ENCODE measurements around the gene SEMA6B. TPM values are rescaled to one million over a fixed set of nuclear protein-coding genes. Genes with fewer than 3 reads are reported as not detected.

SEMA6B gene
- total RNA-seq, 1 experiment from 2014 or later, result 38.4 TPM

- H3K79me2 ChIP-seq (ENCODE audit: insufficient read depth, low read length), result no peaks in the 10 kb centered on the region
- Mint-ChIP-seq H3K9me3 (no peaks in the 10 kb centered on the region; a peak in 2 of 5 replicates), H3K27ac (peak overlapping the region in 1 of 3 experiments; percentile 12; a peak in 2 of 7 replicates), H3K4me3 (peak overlapping the region in 1 of 2 experiments; percentile 20; a peak in 1 of 5 replicates), H3K27me3 (ENCODE audit: low read depth) (peaks cover 61% of the 10 kb centered on the region), H3K36me3 (ENCODE audit: insufficient read depth in 1 of 3, low read depth in 3 of 3) (no peaks in the 10 kb centered on the region), H3K4me1 (peaks cover 5 to 45% of the 10 kb centered on the region in 2 experiments)
- no peak overlapping the region for H3T11ph ChIP-seq (ENCODE audit: low read length)
- peaks cover 3% of the 10 kb centered on the region for H3K23me2 ChIP-seq (ENCODE audit: insufficient read length, low read depth, low read length, poor library complexity, severe bottlenecking)
- no peaks in the 10 kb centered on the region; the same call in 1 of the 2 replicates for H3K27me3 ChIP-seq (ENCODE audit: insufficient read depth, low read length)
- H3K4me2 ChIP-seq (ENCODE audit: insufficient read depth, insufficient read length, low read length), result no peak overlapping the region
- DNase-seq, result no peak
- H3K27ac ChIP-seq (ENCODE audit: insufficient read length, low read depth, low read length), result no peak overlapping the region
- no peak overlapping the region for H3K4ac ChIP-seq (ENCODE audit: low read depth, low read length)
- H3K79me1 ChIP-seq (ENCODE audit: insufficient read depth, low read depth, low read length, poor library complexity, severe bottlenecking), result no peaks in the 10 kb centered on the region
- peak; percentile 43 for TF ChIP-seq CTCF (conservative IDR thresholded peaks at IDR 0.05)
- no peak overlapping the region for H3K23ac ChIP-seq (ENCODE audit: insufficient read length, low read depth, low read length)
- no peak overlapping the region for H3K14ac ChIP-seq (ENCODE audit: insufficient read depth, low read length)
- H4K8ac ChIP-seq (replicated peaks; ENCODE audit: insufficient read length, low read depth, low read length), result no peak overlapping the region
- no peak overlapping the region for H3K9ac ChIP-seq (ENCODE audit: extremely low read depth, insufficient read length, low read length)
- H4K5ac ChIP-seq (ENCODE audit: insufficient read length, low read depth, low read length), result no peak overlapping the region
- no peak overlapping the region for H2BK20ac ChIP-seq (ENCODE audit: low read depth, low read length, poor library complexity, severe bottlenecking)
- WGBS (ENCODE audit: extremely low coverage, insufficient read length, low lambda C conversion rate), result no CpG with 5 or more reads among the region's 11 CpGs
- H3K9me3 ChIP-seq (ENCODE audit: control insufficient read depth, low read depth, low read length), result no peaks in the 10 kb centered on the region
- H4K20me1 ChIP-seq (ENCODE audit: control insufficient read depth, insufficient read depth, insufficient read length), result no peaks in the 10 kb centered on the region
- H3K4me1 ChIP-seq (ENCODE audit: insufficient read depth, low read length), result no peaks in the 10 kb centered on the region
- no peak overlapping the region for H2BK5ac ChIP-seq (ENCODE audit: insufficient read length, low read length)
- H4K91ac ChIP-seq (ENCODE audit: insufficient read length, low read depth, low read length), result no peak overlapping the region
- no peak overlapping the region for H2BK15ac ChIP-seq (ENCODE audit: low read depth, low read length)
- H2AFZ ChIP-seq (ENCODE audit: low read length), result no peak overlapping the region
- H3K18ac ChIP-seq (ENCODE audit: insufficient read length, low read depth, low read length), result no peak overlapping the region
- no peak overlapping the region for H2AK5ac ChIP-seq (ENCODE audit: insufficient read length, low read length)
- H3K56ac ChIP-seq (ENCODE audit: insufficient read length, low read depth, low read length), result no peak overlapping the region
- no peak overlapping the region for H2BK12ac ChIP-seq (ENCODE audit: insufficient read length, low read depth, low read length)
- H2BK120ac ChIP-seq (ENCODE audit: low read depth, low read length, poor library complexity, severe bottlenecking), result no peak overlapping the region
Measured at GRCh38 chr19:4589579-4590410, 30.3 kb upstream of the SEMA6B start.

Data from H9 (cell line).